GM23338 (cell line): ENCODE measurements around the gene NFE2L3. TPM values are rescaled to one million over a fixed set of nuclear protein-coding genes. Genes with fewer than 3 reads are reported as not detected.

Experiments
- ATAC-seq: fragments of 200-7000 bp; cut with Tn5 transposase; 3 replicates; pipeline ENCODE4 v1.9.1; 2020
- DNase-seq: peaks from one replicate; pipeline ENCODE4 v3.0.0-alpha.2; 2015; ENCODE audit warnings: low spot score
- H2AFZ ChIP-seq: fragments of 200-600 bp; sonication (generic); 2 replicates; pipeline ENCODE4 v1.8.0; 2016; ENCODE audit warnings: antibody characterized with exemption, mild to moderate bottlenecking, moderate library complexity
- H3F3A ChIP-seq: fragments of 200-600 bp; sonication (generic); replicated peaks from 2 replicates; pipeline ENCODE4 v1.8.0; 2017; ENCODE audit warnings: antibody characterized with exemption, mixed run types, low read depth
- H3K27ac ChIP-seq: fragments of 200-600 bp; sonication (generic); 2 replicates; pipeline ENCODE4 v1.6.1; 2016; ENCODE audit warnings: low read depth
- H3K27me3 ChIP-seq: fragments of 200-600 bp; sonication (generic); 2 replicates; pipeline ENCODE4 v1.8.0; 2016; ENCODE audit warnings: mild to moderate bottlenecking, mixed run types, moderate library complexity; ENCODE audit not compliant: insufficient read depth
- H3K36me3 ChIP-seq: fragments of 200-600 bp; sonication (generic); 2 replicates; pipeline ENCODE4 v1.8.0; 2016; ENCODE audit warnings: mild to moderate bottlenecking; ENCODE audit not compliant: insufficient read depth
- H3K4me1 ChIP-seq: fragments of 200-600 bp; sonication (generic); 2 replicates; pipeline ENCODE4 v1.8.0; 2016; ENCODE audit warnings: mild to moderate bottlenecking, moderate library complexity; ENCODE audit not compliant: insufficient read depth
- H3K4me2 ChIP-seq: fragments of 200-600 bp; sonication (generic); 2 replicates; pipeline ENCODE4 v1.7.1; 2017; ENCODE audit warnings: mixed run types
- H3K4me3 ChIP-seq: fragments of 200-600 bp; sonication (generic); 2 replicates; pipeline ENCODE4 v1.6.1; 2016; ENCODE audit warnings: mixed run types
- H3K79me2 ChIP-seq: fragments of 200-600 bp; sonication (generic); replicated peaks from 2 replicates; pipeline ENCODE4 v1.8.0; 2017; ENCODE audit warnings: mild to moderate bottlenecking; ENCODE audit not compliant: insufficient read depth
- H3K9me2 ChIP-seq: fragments of 200-600 bp; sonication (generic); 2 replicates; pipeline ENCODE4 v1.8.0; 2017; ENCODE audit not compliant: insufficient read depth
- H4K20me1 ChIP-seq: fragments of 200-600 bp; sonication (generic); replicated peaks from 2 replicates; pipeline ENCODE4 v1.8.0; 2017; ENCODE audit warnings: mild to moderate bottlenecking; ENCODE audit not compliant: insufficient read depth
- H3K27ac Mint-ChIP-seq: 2 replicates; pipeline ENCODE4 v1.8.0; 2020; ENCODE audit warnings: inconsistent platforms, mild to moderate bottlenecking, moderate library complexity, mixed read lengths
- H3K27me3 Mint-ChIP-seq: 3 replicates; pipeline ENCODE4 v1.8.0; 2022; ENCODE audit warnings: low read depth, mild to moderate bottlenecking, moderate library complexity, mixed read lengths, inconsistent platforms; ENCODE audit not compliant: insufficient read depth, poor library complexity
- H3K36me3 Mint-ChIP-seq: 3 replicates; pipeline ENCODE4 v1.8.0; 2021; ENCODE audit warnings: low read depth, mild to moderate bottlenecking, inconsistent platforms, moderate library complexity, mixed read lengths
- H3K4me1 Mint-ChIP-seq: 3 replicates; pipeline ENCODE4 v1.8.0; 2020; ENCODE audit warnings: mild to moderate bottlenecking, inconsistent platforms, mixed read lengths
- H3K4me3 Mint-ChIP-seq: 3 replicates; pipeline ENCODE4 v1.8.0; 2021; ENCODE audit warnings: moderate library complexity, mild to moderate bottlenecking, inconsistent platforms, mixed read lengths
- H3K9me3 Mint-ChIP-seq: 3 replicates; pipeline ENCODE4 v1.8.0; 2020; ENCODE audit warnings: moderate library complexity, mild to moderate bottlenecking, inconsistent platforms, mixed read lengths
- JUNB ChIP-seq: IDR thresholded peaks from one replicate; pipeline ENCODE4 v1.6.1; 2016; ENCODE audit warnings: antibody characterized with exemption; ENCODE audit not compliant: unreplicated experiment
- NANOG ChIP-seq: IDR thresholded peaks from 2 replicates; pipeline ENCODE4 v1.6.1; 2016; ENCODE audit warnings: antibody characterized with exemption, borderline replicate concordance
- STAT1 ChIP-seq: IDR thresholded peaks from one replicate; pipeline ENCODE4 v1.6.1; 2016; ENCODE audit warnings: antibody characterized with exemption; ENCODE audit not compliant: unreplicated experiment
- ZNF114 ChIP-seq: fragments of 250-450 bp; sonication (Bioruptor Pico); IDR thresholded peaks from 2 replicates; pipeline ENCODE4 v1.5.0; 2020; ENCODE audit warnings: mild to moderate bottlenecking, moderate library complexity
- ZNF462 ChIP-seq: fragments of 250-450 bp; sonication (Bioruptor Pico); IDR thresholded peaks from 2 replicates; pipeline ENCODE4 v1.5.0; 2020; ENCODE audit warnings: mild to moderate bottlenecking, moderate library complexity
- polyA plus RNA-seq: library from polyadenylated mRNA; unstranded; fragments of >200 nt; fragmentation: Nextera tagmentation; extraction: Ambion mirVana; gene quantifications from 2 replicates; pipeline ENCODE4 v1.2.1, GENCODE V29; 2016
- total RNA-seq: library from RNA; depleted of rRNA; stranded (reverse); fragments of >200 nt; shearing (Covaris generic); gene quantifications from 2 replicates; pipeline ENCODE4 v1.2.3, GENCODE V29; 2014
- TF ChIP-seq, protein P1 (sequence below): IDR thresholded peaks from one replicate; pipeline ENCODE4 v1.6.1; 2018; ENCODE audit warnings: antibody characterized with exemption; ENCODE audit not compliant: unreplicated experiment

The NFE2L3 gene
- total and polyA plus RNA-seq, 2 experiments from 2014 or later: 62.0 to 142 TPM

DNA sequence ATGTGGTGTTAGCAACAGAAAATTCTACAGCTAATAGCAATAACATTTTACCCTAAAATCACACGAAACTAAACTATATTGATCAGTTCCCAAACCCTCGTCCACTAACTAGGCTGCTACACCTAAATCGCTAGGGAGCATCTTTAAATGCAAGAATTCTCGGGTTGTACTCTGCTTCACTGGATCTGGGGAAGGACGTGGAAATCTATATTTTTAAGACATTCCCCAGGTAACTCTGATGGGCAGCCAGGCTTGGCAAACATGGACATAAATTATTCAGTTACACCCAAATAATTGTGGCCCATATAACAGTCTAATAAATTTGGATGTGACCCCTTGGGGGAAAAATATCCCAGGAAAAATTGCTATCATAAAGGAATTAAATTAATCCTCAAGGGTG lies 36.3 kb upstream of the NFE2L3 start:
- DNase-seq (peak; percentile 43), ATAC-seq (peak; percentile 88)
- Histone ChIP-seq H3F3A (no peaks in the 10 kb centered on the region), H4K20me1 (no peaks in the 10 kb centered on the region), H3K79me2 (no peaks in the 10 kb centered on the region), H3K27ac (no peak overlapping the region), H3K36me3 (no peaks in the 10 kb centered on the region), H3K27me3 (no peaks in the 10 kb centered on the region), H2AFZ (peak overlapping the region; percentile 67; the same call in 1 of the 2 replicates), H3K4me3 (no peak overlapping the region), H3K9me2 (no peaks in the 10 kb centered on the region), H3K4me1 (no peaks in the 10 kb centered on the region; the same call in 1 of the 2 replicates), H3K4me2 (no peak overlapping the region)
- H3K4me3 Mint-ChIP-seq: no peak overlapping the region
- no peaks in the 10 kb centered on the region for H3K27me3 Mint-ChIP-seq
- TF ChIP-seq, protein P1, sequence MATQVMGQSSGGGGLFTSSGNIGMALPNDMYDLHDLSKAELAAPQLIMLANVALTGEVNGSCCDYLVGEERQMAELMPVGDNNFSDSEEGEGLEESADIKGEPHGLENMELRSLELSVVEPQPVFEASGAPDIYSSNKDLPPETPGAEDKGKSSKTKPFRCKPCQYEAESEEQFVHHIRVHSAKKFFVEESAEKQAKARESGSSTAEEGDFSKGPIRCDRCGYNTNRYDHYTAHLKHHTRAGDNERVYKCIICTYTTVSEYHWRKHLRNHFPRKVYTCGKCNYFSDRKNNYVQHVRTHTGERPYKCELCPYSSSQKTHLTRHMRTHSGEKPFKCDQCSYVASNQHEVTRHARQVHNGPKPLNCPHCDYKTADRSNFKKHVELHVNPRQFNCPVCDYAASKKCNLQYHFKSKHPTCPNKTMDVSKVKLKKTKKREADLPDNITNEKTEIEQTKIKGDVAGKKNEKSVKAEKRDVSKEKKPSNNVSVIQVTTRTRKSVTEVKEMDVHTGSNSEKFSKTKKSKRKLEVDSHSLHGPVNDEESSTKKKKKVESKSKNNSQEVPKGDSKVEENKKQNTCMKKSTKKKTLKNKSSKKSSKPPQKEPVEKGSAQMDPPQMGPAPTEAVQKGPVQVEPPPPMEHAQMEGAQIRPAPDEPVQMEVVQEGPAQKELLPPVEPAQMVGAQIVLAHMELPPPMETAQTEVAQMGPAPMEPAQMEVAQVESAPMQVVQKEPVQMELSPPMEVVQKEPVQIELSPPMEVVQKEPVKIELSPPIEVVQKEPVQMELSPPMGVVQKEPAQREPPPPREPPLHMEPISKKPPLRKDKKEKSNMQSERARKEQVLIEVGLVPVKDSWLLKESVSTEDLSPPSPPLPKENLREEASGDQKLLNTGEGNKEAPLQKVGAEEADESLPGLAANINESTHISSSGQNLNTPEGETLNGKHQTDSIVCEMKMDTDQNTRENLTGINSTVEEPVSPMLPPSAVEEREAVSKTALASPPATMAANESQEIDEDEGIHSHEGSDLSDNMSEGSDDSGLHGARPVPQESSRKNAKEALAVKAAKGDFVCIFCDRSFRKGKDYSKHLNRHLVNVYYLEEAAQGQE: no peak
- TF ChIP-seq NANOG (no peak), JUNB (peak; percentile 96), STAT1 (no peak), ZNF462 (CRISPR knock-in tag) (no peak), ZNF114 (CRISPR knock-in tag) (no peak)
- peaks cover 23% of the 10 kb centered on the region for H3K4me1 Mint-ChIP-seq
- no peak overlapping the region for H3K27ac Mint-ChIP-seq
- no peaks in the 10 kb centered on the region for H3K36me3 Mint-ChIP-seq
- H3K9me3 Mint-ChIP-seq: no peaks in the 10 kb centered on the region; the same call in 1 of the 3 replicates
